ENCODE measurements around the gene GLIS1.

DNA sequence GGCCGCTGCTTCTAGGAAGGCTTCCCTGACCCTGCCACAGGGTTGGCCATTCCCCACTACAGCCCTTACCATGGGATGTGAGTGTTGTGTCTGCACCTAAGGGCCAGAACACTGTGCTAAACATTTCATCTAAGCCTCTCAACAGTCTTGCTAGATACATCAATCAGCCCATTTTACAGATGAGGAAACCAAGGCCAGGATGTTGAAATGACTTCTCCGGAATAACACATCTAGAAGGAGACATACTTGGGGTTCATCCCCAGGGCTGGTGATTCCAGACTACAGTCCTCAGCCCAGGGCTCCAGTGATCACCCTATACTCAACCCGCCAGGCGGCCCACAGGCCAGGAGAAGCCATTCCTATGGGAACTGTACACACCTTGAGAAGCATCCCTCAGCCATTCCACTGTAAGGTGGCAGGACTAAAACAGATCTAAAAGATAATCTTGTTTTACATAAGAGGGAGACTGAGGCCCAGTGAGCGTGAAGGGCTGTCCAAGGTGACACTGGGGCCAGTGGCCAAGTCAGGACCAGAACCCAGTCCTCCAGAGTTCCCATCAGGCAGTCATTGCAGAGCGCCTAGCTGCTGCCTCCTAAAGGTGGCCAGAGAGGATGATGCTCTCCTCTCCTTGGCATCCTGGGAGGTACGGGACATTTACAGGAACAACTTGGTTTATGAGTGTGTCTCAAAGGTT is 119.5 kb downstream of the GLIS1 start:
- no peak for TF ChIP-seq CTCF (IDR thresholded peaks at IDR 0.05 in 4 of 5, conservative IDR thresholded peaks at IDR 0.05 in 1 of 5)
- no peak for TF ChIP-seq POLR2A (IDR thresholded peaks at IDR 0.05)
